GM21619 (cell line): ENCODE data around the gene EMP3.
"Not testable (repeated sequence)": the region's sequence is repeated elsewhere in the genome, so short reads cannot be mapped to it uniquely, and the experiment has no call there.

Experiments used
- ATAC-seq: cut with Tn5 transposase; IDR thresholded peaks from one replicate; pipeline ENCODE4 v1.9.1; 2021; ENCODE audit not compliant: unreplicated experiment

The EMP3 gene, protein sequence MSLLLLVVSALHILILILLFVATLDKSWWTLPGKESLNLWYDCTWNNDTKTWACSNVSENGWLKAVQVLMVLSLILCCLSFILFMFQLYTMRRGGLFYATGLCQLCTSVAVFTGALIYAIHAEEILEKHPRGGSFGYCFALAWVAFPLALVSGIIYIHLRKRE

DNA sequence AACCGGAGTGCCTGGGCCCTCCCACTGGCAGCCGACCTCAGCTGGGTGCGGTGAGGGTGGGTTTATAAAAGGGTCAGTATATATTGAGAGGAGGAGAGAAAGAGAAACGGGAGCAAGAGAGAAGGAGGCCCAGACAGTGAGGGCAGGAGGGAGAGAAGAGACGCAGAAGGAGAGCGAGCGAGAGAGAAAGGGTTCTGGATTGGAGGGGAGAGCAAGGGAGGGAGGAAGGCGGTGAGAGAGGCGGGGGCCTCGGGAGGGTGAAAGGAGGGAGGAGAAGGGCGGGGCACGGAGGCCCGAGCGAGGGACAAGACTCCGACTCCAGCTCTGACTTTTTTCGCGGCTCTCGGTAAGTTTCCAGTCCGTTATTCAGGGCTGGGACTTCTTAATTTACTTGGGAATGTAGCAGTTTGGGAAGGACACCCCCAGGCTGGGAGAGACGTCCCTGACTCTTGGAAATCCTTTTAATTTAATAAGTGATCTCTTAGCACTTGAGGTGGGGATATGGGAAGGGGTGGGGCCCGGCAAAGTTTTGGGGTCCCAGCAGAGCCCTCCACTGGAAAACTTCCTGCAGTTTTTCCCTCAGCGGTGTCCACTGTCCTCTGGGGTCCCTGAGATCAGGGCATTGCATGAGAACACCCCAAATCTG, at the start of gene EMP3:
Gene EMP3 (plus strand): TSS at position 288 of the 646 bp plus-strand sequence. CDS start 1,293 bp downstream, outside the sequence.
- ATAC-seq, result no peak

DNA sequence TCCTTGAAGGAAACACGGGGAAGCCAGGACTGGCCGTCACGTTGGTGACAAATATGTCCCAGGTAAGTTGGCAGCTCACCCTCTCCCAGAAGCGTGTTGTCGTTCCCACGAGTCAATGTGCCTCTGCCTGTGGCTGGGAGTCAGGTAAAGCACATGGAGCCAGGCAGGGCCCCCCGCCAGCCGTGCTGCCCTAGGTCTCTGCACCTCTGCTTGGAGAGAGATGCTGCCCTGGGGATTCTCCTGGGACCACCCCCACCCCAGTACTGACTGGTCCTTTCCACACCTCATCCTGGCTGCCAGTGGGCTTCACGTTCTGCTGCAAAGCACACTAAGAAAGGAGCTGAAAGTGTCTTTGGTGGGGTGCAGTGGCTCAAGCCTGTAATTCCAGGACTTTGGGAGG, 45.6 kb upstream of the EMP3 start:
- ATAC-seq, result no peak

- ATAC-seq, result no peak
Measured at GRCh38 chr19:48283908-48284307, 41.4 kb upstream of the EMP3 start.

DNA sequence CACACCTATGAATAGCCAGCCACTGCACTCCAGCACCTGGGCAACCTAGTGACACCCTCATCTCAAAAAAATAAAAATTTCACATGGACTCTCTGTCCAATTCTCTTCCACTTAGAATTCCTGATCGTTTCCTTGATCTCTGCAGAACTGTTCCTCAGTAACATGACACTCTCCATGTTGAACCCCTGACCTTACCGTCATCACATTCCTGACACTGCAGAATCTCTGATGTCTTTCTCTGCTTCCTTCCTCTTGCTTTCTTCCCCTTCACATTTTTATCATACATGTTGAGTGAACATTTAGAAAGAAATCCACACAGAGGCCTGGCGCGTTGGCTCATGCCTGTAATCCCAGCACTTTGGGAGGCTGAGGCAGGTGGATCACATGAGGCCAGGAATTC, 40.5 kb upstream of the EMP3 start:
- no peak for ATAC-seq

DNA sequence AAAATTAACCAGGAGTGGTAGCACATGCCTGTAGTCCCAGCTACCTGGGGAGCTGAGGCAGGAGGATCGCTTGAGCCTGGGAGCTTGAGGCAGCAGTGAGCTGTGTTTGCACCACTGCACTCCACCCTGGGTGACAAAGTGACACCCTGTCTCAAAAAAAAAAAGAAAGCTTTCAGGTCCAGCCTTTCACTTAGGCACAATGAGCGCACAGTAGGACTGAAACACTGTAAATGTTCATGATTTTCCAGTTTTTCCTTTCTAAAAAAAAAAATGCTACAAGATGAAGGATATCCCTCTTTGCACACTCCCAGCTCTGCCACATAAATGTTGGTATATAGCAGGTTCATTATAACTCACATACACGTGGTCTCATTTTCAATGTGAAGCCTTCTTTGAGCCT, 37.6 kb upstream of the EMP3 start:
- ATAC-seq, result no peak

DNA sequence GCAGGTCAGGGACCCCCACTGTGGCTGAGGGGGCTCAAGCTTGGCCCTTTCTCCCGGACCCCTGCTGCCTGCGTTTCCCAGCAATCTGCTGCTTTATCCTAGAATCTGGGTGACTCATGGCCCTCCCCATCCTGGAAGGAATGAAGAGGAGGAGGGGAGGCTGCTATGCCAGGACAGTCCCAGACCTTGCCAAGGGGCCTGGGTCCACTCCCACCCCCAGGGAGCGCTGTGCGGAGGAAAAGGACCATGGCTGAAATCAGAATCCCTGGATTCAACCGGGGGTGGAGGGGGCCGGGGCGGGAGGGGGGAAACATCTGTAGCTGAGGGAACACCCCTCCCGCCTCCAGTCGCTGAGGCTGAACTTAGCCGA, 35.0 kb upstream of the EMP3 start:
- no peak for ATAC-seq

- ATAC-seq, result no peak
Measured at GRCh38 chr19:48290771-48291488, 34.4 kb upstream of the EMP3 start.

DNA sequence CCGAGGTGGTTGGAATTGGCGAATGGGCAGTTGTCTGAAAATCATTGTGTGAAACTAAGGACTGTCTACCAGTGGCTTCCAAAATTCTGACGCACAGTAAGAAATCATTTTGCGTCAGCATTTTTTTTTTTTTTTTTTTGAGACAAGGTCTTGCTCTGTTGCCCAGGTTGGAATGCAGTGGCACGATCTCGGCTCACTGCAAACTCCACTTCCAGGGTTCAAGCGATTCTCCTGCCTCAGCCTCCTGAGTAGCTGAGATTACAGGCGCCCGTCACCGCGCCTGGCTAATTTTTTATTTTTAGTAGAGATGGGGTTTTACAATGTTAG, 33.9 kb upstream of the EMP3 start:
- ATAC-seq, result not testable (repeated sequence)

DNA sequence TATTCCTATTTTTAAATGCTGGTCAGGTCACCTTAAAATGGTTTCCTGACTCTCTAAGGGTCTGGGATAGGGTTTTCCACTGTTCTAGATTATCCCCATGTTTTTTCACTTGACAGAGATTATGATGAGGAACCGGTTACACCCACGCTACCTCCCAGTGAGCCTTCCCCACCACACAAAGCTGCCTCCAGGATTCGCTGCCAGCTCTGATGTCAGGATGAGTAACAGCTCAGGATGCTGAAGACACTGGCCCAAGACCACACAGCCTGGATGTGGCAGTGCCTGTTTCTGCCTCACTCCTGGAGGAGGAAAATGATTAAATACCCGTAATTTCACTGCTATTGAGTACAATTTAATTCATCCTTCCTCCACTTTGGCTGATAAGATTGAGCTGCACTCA, 32.6 kb upstream of the EMP3 start:
- ATAC-seq, result no peak

GRCh38 chr19:48295458-48295857, 29.9 kb upstream of the EMP3 start:
- ATAC-seq, result no peak

GRCh38 chr19:48296963-48297734, 28.2 kb upstream of the EMP3 start:
- ATAC-seq, result no peak

DNA sequence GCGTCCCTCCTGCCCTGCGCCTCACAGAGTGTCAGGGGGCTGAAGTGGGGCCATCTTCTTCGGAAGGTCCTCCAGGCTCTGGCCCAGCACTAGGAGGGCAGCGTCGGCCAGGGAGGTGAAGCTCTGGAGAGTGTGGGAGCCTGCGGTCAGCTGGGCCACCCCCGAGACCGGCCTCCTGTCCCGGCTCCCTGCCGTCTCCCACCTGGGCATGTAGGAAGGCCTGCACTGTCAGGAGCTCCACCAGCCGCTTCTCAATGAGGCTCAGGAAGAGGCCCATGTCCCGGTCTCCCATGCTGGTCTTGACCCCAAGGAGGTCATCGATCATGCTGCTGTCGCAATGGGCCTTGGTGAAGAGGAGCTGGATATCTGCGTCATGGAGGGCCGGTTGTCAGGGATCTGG, 27.4 kb upstream of the EMP3 start:
- ATAC-seq, result no peak

DNA sequence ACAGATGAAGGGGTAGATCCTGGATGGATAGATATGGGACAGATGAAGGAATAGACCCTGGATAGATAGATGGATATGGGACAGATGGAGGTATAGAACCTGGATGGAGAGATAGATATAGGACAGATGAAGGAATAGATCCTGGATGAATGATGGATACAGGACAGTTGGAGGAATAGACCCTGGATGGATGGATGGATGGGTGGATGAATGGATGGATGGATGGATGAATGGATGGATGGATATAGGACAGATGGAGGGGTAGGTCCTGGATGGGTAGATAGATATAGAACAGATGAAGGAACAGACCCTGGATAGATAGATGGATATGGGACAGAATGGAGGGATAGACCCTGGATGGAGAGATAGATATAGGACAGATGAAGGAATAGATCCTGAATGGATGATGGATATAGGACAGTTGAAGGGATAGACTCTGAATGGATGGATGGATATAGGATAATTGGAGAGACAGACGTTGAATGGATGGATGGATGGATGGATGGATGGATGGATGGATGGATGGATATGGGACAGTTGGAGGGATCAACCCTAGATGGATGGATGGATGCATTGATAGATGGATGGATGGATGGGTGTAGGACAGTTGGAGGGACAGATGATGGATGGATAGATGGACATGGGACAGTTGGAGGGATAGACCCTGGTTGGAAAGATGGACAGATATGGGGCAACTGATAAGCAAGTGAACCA, 23.3 kb upstream of the EMP3 start:
- no peak for ATAC-seq

GRCh38 chr19:48302600-48302959, 22.8 kb upstream of the EMP3 start:
- no peak for ATAC-seq

GRCh38 chr19:48303367-48303766, 22.0 kb upstream of the EMP3 start:
- no peak for ATAC-seq

DNA sequence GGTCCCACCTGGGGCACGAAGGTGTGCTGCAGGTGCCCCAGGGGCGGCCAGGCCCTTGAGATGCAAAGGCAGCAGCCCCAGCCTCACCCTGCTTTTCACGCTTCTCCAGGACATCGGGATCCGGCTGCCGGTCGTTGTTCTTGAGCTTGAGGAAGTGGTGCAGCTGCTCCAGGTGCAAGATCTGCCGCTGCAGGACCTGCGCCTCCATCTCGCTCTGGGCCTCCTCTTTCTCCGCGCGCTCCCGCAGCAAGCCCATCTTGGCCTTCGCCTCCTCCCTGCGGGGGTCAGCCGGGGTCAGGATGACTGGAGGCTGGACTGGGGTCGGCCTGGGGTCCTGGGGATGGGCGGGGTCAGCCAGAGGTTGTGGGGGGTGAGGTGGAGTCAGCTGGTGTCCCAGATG, 21.5 kb upstream of the EMP3 start:
- no peak for ATAC-seq

- ATAC-seq, result no peak
Measured at GRCh38 chr19:48308631-48309586, 16.4 kb upstream of the EMP3 start.

DNA sequence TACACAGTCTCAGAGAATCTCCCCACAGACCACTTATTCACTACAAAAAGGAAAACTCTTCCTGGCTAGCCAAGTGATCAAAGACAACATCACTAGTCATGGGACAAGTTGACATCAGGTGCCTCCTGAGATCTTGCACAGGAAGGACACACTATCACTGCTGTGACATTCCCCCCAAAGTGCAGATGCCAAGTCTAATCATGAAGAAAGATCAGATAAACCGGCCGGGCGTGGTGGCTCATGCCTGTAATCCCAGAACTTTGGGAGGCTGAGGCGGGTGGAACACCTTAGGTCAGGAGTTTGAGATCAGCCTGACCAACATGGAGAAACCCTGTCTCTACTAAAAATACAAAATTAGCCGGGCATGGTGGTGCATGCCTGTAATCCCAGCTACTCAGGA, 15.6 kb upstream of the EMP3 start:
- ATAC-seq, result not testable (repeated sequence)

GRCh38 chr19:48310227-48310626, 15.1 kb upstream of the EMP3 start:
- no peak for ATAC-seq

DNA sequence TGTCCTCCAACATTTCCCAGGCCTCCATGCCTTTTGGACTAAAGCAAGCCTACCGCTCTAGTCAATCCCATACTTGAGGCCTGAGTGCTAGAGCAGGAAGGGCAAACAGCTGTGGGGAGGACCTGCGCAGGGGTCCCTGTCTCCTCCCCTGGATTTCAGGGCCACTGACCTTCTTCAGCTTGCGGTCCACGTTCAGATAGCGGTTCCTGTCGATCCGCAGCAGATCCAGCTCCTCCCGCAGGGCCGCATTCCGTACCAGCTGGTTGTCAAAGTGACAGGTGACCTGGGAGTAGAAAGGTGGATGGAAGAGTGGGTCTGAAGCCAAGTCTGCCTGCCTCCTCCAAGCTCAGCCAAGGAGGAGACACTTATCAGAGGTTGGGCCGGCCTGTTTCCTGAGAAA, 14.0 kb upstream of the EMP3 start:
- ATAC-seq, result no peak
